ENCODE data around the gene CCDC47. TPM values are rescaled to one million over a fixed set of nuclear protein-coding genes. Genes with fewer than 3 reads are reported as not detected.

Gene CCDC47
- total and polyA plus RNA-seq, 2 of the 13 experiments (the other 11 are each of a cell fraction or from before 2014, with no cell fraction given): 59.3 to 99.5 TPM

GRCh38 chr17:63819131-63819530, 45.7 kb upstream of the CCDC47 start:
- peaks cover 3% of the 10 kb centered on the region; the same call in 1 of the 2 replicates for H4K20me1 ChIP-seq (ENCODE audit: insufficient read depth, low read length)
- CTCF ChIA-PET (ENCODE audit: low intra/inter-chr PET ratio, low total read pairs): no interaction called here
- H3K9ac ChIP-seq (ENCODE audit: insufficient read depth, low read depth, low read length): no peak overlapping the region
- 77% methylated on average over 6 of the region's 6 CpGs for WGBS (ENCODE audit: low lambda C conversion rate)
- POLR2A ChIA-PET: interaction anchor here (1.7 kb wide), 2 partner anchors 8 to 45 kb away, joined by 9 to 10 read pairs; partner anchors contain the start of genes CCDC47, DDX42, FTSJ3 and PSMC5
- peaks cover 14% of the 10 kb centered on the region; the same call in 1 of the 2 replicates for H3K4me1 ChIP-seq (ENCODE audit: insufficient read depth, low read length)
- no peaks in the 10 kb centered on the region for H3K27me3 ChIP-seq (ENCODE audit: control insufficient read depth in 1 of 2, insufficient read depth in 2 of 2, low read length in 2 of 2)
- intact Hi-C loops (cut with micrococcal nuclease; ENCODE audit: unreplicated experiment) (no loop called here), in situ Hi-C loops (cut with HindIII; ENCODE audit: extremely low pct_ligation_motif_present, low pct_unique_long_range_greater_than_20kb) (no loop called here)
- BruUV-seq (replicated peaks): no TSS peak
- H2AFZ ChIP-seq (ENCODE audit: low read length): no peak overlapping the region
- H3K79me2 ChIP-seq (ENCODE audit: insufficient read depth, low read length): peaks cover 1% of the 10 kb centered on the region
- FAIRE-seq (peak; percentile 28), DNase-seq (ENCODE audit: low spot score) (no peak), ATAC-seq (no peak)
- no peak overlapping the region for H3K27ac ChIP-seq (ENCODE audit: extremely low read length, insufficient read depth, low read length)
- H3K4me3 ChIP-seq (replicated peaks in 1 of 3; ENCODE audit: insufficient read depth in 1 of 3, low read depth in 2 of 3, low read length in 3 of 3): no peak overlapping the region
- H3K36me3 ChIP-seq (replicated peaks in 1 of 2; ENCODE audit: control insufficient read depth in 1 of 2, insufficient read depth in 2 of 2, low read length in 2 of 2): peaks cover 50 to 95% of the 10 kb centered on the region in 2 experiments
- no peak overlapping the region for H3K4me2 ChIP-seq (ENCODE audit: low read depth, low read length)
- H3K9me3 ChIP-seq (ENCODE audit: low read length): no peaks in the 10 kb centered on the region
- TF ChIP-seq ZNF766 (CRISPR knock-in tag; IDR thresholded peaks at IDR 0.05; ENCODE audit: borderline replicate concordance) (no peak), BCL3 (CRISPR knock-in tag; IDR thresholded peaks at IDR 0.05) (no peak), TCF12 (IDR thresholded peaks at IDR 0.05) (no peak), TCF12 (CRISPR knock-in tag; IDR thresholded peaks at IDR 0.05) (peak; percentile 26; the same call in 1 of the 2 replicates), ERF (CRISPR knock-in tag; IDR thresholded peaks at IDR 0.05) (0 out of 2 replicates have a peak, but pooled peaks have one; percentile 5)

GRCh38 chr17:63817736-63818385, 44.5 kb upstream of the CCDC47 start:
- Histone ChIP-seq H3K79me2 (ENCODE audit: insufficient read depth, low read length) (no peaks in the 10 kb centered on the region), H3K36me3 (replicated peaks in 1 of 2; ENCODE audit: control insufficient read depth in 1 of 2, insufficient read depth in 2 of 2, low read length in 2 of 2) (peaks cover 50 to 97% of the 10 kb centered on the region in 2 experiments), H3K9ac (ENCODE audit: insufficient read depth, low read depth, low read length) (no peak overlapping the region), H3K27ac (ENCODE audit: extremely low read length, insufficient read depth, low read length) (no peak overlapping the region), H3K4me2 (ENCODE audit: low read depth, low read length) (no peak overlapping the region), H4K20me1 (ENCODE audit: insufficient read depth, low read length) (peaks cover 3% of the 10 kb centered on the region; the same call in 1 of the 2 replicates), H3K9me3 (ENCODE audit: low read length) (no peaks in the 10 kb centered on the region), H3K4me3 (replicated peaks in 1 of 3; ENCODE audit: insufficient read depth in 1 of 3, low read depth in 2 of 3, low read length in 3 of 3) (no peak overlapping the region), H2AFZ (ENCODE audit: low read length) (no peak overlapping the region), H3K27me3 (ENCODE audit: control insufficient read depth in 1 of 2, insufficient read depth in 2 of 2, low read length in 2 of 2) (no peaks in the 10 kb centered on the region), H3K4me1 (ENCODE audit: insufficient read depth, low read length) (peaks cover 14% of the 10 kb centered on the region; the same call in 1 of the 2 replicates)
- no peak for ATAC-seq
- CTCF ChIA-PET (ENCODE audit: low intra/inter-chr PET ratio, low total read pairs): no interaction called here
- POLR2A ChIA-PET: interaction anchor here (1.7 kb wide), 2 partner anchors 9 to 44 kb away, joined by 9 to 10 read pairs; partner anchors contain the start of genes CCDC47, DDX42, FTSJ3 and PSMC5
- intact Hi-C loops (cut with micrococcal nuclease; ENCODE audit: unreplicated experiment) (no loop called here), in situ Hi-C loops (cut with HindIII; ENCODE audit: extremely low pct_ligation_motif_present, low pct_unique_long_range_greater_than_20kb) (no loop called here)
- no peak for FAIRE-seq
- TSS peak; percentile 49 for BruUV-seq (replicated peaks)
- no peak for DNase-seq (ENCODE audit: low spot score)
- WGBS (ENCODE audit: low lambda C conversion rate): 98% methylated on average over 27 of the region's 27 CpGs
- TF ChIP-seq NCOA1 (CRISPR knock-in tag; IDR thresholded peaks at IDR 0.05) (no peak), ZNF296 (CRISPR knock-in tag; conservative IDR thresholded peaks at IDR 0.05) (0 out of 2 replicates have a peak, but pooled peaks have one; percentile 16), KDM1A (CRISPR knock-in tag; IDR thresholded peaks at IDR 0.05) (no peak), MTA1 (CRISPR knock-in tag; IDR thresholded peaks at IDR 0.05; ENCODE audit: borderline replicate concordance) (peak; percentile 28; the same call in 1 of the 2 replicates), ZKSCAN5 (CRISPR knock-in tag; IDR thresholded peaks at IDR 0.05) (no peak), ZBTB37 (CRISPR knock-in tag; IDR thresholded peaks at IDR 0.05) (no peak), ZNF557 (CRISPR knock-in tag; IDR thresholded peaks at IDR 0.05) (no peak), ARNT2 (CRISPR knock-in tag; IDR thresholded peaks at IDR 0.05; ENCODE audit: low read depth) (peak; percentile 57; the same call in 1 of the 2 replicates), SRSF1 (optimal IDR thresholded peaks at IDR 0.05; ENCODE audit: low read depth, low read length) (peak; percentile 44), CAMTA2 (CRISPR knock-in tag; IDR thresholded peaks at IDR 0.05; ENCODE audit: borderline replicate concordance) (no peak), CBX5 (CRISPR knock-in tag; IDR thresholded peaks at IDR 0.05; ENCODE audit: borderline replicate concordance) (no peak), HES4 (CRISPR knock-in tag; IDR thresholded peaks at IDR 0.05; ENCODE audit: borderline replicate concordance) (no peak)
